GM19468 (cell line): ENCODE data around the gene BPIFB4.
"Not testable (repeated sequence)": the region's sequence is repeated elsewhere in the genome, so short reads cannot be mapped to it uniquely, and the experiment has no call there.

ENCODE experiments used
- ATAC-seq: cut with Tn5 transposase; IDR thresholded peaks from one replicate; pipeline ENCODE4 v1.9.1; 2021; ENCODE audit warnings: mild to moderate bottlenecking, moderate library complexity, moderate number of reproducible peaks; ENCODE audit not compliant: unreplicated experiment; ENCODE audit errors: extremely low read depth

The BPIFB4 gene

DNA sequence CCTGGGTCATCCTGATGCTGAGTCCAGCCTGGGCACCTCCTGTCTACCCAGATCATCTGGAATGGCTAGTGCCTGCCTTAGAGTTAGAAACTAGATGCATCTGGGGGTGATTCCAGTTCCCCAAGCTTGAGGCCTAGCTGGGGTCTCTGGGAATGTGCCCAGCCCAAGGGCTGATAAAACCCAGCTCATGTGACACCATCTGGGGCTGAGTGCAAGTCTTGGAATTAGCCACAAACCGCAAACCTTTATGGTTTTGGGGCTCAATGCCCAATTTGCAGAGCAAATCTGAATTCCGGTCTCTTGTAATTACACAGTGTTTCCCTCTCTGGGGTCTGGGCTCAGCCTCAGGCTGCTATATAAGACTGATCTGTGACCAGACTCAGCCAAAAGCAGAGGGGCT, at the start of gene BPIFB4:
Gene BPIFB4 (plus strand): TSS at position 385 of the 400 bp plus-strand sequence. CDS start 1,884 bp downstream, outside the sequence.
- no peak for ATAC-seq

DNA sequence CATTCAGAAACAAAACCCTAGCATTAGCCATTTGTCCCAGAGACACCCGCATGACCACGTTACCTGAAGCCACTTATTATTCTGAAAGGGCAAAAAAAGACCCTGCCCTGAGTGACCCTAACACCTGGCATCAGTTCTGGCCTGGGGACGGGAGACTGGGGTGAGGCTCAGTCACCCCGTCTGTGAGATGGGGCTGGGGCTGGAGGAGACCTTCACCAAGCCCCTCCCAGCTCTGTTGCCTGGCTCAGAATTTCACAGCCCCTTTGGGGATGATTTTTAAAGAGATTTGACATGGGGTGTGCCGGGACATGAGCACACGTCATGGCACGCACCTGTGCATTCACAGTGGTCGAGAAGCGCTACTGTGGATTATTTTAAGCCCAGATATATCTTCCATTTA, 49.4 kb upstream of the BPIFB4 start:
- ATAC-seq: no peak

GRCh38 chr20:33030569-33030968, 48.9 kb upstream of the BPIFB4 start:
- ATAC-seq: no peak

DNA sequence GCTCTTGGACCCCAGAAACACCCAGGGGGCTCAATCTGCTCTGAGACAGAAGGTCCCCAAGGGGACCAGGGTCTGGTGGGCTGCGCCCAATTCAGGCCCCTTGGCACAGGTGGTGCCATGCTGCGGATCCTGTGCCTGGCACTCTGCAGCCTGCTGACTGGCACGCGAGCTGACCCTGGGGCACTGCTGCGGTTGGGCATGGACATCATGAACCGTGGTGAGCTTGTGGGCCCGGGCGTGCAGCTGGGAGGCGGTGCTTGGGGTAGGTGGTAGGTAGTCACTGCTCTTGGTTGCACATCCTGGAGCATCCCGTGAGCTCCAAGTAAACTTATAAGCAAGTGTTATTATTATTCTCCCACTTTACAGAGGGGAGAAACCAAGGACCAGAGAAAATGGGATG, 47.9 kb upstream of the BPIFB4 start, which contains the start of gene BPIFB6:
Gene BPIFB6 (plus strand): TSS at position 118 of the 400 bp plus-strand sequence. CDS start 0 bp downstream, at position 118.
- ATAC-seq: no peak

- ATAC-seq: no peak
Observed at GRCh38 chr20:33032555-33032954, 46.9 kb upstream of the BPIFB4 start.

DNA sequence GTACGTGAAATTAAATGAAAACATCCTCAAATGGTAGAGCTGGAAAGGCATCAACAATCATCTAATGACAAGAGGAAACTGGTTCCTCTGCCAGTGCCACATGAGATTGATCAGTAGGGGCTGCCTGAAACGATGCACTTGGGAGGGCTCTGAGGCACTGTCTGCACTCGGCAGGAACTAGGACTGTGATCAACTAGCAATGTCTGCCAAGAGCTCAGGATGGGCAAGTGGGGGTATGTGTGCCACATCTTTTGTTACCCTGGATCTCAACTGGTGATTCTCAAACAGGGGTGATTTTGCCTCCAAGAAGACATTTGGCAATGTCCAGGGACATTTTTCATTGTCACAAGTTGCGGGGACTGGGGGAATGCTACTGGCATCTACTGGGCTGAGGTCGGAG, 46.1 kb upstream of the BPIFB4 start:
- no peak for ATAC-seq

GRCh38 chr20:33034115-33034514, 45.3 kb upstream of the BPIFB4 start:
- ATAC-seq: no peak

GRCh38 chr20:33034901-33035492, 44.4 kb upstream of the BPIFB4 start:
- ATAC-seq: no peak

- no peak for ATAC-seq
Observed at GRCh38 chr20:33037456-33037855, 42.0 kb upstream of the BPIFB4 start.

DNA sequence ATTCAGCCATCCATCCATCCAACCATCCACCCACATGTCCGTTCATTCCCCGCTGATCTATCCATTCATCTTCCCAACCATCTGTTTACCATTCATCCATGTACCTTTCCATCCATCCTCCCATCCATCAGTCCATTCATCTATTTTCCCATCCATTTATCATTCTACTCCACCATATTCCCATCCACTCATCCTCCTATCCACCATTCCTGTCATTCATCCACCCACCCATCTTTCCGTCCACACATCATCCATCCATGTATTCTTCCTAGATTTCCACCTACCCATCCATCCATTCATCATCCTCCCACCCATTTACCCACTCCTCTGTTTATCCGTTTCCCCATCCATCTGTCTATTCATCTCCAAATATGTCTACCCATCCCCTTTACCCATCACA, 41.2 kb upstream of the BPIFB4 start:
- ATAC-seq: no peak

GRCh38 chr20:33042430-33042829, 37.0 kb upstream of the BPIFB4 start:
- no peak for ATAC-seq

DNA sequence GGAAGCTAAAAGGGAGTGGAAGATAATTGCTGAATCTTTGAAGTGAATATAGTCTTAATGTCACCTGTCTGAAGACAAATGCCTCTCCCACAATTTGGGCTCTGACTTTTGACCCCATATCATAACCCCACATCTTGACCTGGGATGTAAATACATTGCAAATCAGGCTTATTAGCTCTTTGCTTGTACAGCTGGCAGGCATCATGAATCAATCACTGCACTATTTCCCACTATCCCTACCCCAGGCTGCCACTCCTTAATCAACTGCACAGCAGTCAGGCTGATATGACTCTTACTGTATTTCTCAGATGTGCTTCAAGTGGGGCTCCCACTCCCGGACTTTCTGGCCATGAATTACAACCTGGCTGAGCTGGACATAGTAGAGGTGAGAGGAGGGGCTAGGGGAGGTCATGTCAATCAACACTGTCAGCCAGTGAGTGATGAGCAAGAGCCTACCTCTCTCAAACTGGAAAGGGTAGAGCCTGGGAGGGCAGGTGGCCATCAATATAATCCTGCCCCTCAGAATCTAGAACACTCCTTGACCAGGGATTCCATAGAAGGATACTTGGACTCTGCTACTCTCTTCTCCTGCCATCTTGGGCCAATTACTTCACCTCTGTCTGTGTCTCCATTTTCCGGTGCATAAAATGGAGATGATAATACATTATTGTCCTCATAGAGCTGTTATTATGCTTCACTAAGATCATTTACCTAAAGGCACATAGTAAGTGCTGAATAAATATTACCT, 36.3 kb upstream of the BPIFB4 start:
- no peak for ATAC-seq

DNA sequence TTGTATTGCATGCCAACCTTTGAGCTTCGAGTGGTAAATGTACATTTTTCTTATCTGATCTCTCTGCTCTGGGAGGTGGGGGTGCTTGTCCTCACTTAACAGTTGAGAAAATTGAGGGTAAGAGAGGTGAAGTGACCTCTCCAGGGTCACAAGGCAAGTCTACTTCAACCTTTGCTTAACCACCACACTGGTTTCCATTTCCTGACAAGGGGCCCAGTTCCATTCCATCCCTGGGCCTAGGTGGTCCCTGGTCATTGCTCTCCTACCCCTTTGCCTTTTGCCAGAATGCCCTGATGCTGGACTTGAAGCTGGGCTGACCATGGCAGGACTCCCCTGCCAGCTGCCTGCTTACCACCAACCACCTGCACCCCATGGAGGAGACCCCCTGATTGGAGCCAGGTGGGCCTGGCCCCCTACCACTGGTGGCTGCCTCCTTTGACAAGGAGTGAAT, 35.7 kb upstream of the BPIFB4 start:
- ATAC-seq: no peak

DNA sequence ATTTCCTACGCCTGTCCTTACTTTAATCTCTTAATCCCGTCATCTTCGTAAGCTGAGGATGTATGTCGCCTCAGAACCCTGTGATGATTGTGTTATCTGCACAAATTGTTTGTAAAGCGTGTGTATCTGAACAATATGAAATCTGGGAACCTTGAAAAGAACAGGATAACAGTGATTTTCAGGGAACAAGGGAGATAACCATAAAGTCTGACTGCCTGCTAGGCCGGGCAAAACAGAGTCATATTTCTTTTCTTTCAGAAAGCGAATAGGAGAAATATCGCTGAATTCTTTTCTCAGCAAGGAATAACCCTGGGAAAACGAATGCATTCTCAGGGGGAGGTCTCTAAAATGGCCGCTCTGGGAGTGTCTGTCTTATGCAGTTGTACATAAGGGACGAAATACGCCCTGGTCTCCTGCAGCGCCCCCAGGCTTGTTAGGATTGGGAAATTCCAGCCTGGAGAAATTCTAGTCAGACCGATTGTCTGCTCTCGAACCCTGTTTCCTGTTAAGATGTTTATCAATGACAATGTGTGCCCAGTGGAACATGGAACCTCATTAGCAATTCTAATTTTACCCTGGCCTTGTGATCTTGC, 34.2 kb upstream of the BPIFB4 start:
- ATAC-seq: not testable (repeated sequence)

DNA sequence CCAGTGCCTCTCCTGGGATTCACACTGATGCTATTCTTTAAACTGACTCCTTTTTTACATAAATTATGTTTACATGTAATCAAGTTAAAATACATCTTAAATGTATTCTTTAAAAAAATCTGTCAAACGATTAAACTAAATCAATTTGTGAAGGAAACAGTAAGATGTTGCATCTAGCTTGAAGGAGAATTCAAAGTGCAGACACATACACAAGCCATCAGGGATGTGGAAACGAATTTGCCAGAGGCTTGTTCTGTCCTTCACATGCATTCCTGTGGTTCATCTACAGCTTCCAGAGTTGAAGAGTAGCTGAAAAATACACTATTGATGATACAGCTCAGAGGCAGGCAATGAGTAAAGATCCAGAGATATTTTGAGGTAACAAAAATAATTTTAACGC, 33.0 kb upstream of the BPIFB4 start:
- no peak for ATAC-seq

DNA sequence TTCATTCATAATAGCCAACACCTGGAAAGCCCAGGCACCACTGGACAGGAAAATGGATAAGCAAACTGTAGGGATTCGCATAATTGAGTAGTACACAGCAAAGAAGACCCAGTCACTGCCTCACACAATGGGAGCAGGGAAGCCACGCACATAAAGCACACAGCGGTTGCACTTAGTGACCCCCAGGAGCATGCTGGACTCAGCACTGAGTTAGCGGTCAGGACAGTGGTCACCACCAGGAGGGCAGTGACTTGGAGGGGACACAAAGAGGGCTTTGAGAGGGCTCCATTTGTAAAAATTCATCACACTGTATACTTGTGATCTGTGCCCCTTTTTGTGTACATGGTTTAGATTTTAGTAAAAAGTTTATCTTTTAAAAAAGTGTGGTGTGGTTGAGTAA, 28.1 kb upstream of the BPIFB4 start:
- no peak for ATAC-seq

DNA sequence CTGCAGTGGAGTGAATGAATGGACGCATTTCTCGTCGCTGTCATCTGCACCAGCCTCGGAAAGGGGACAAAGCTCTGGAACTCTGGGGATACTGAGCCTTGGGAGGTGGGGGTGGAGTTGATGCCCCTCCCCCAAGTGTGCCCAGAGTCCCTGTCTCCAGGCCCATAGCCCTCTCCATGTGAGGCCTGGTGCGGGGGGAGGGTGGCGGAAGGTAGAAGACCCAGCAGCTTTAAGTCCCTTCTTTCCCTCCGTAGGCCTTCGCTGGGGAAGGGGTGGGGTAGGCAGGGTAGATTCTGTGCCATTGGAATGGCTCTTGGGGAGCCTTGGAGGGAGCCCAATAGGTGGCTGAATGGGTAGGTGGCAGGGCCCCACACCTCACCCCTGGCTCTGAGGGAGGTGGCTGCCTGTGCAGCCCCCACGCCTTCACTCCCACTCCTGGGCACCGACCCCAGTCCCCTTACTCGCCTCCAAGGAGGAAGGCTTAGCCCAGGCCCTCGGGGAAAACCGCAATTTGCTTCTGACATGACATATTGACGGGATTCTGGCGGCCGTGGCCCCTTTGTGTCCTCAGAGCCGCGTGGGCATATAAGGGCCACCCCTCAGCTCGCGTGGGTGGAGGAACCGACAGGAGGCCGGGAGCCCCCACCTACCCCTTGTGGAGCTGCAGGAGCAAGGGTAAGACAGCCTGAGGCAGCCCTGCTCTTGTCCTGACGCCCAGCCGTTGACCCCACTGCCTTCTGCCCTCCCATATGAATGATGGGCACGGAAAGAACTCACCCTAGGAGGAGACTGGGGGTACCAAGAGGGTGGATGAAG, 25.9 kb upstream of the BPIFB4 start, which contains the start of gene BPIFB3:
Gene BPIFB3 (plus strand): TSS at position 613 of the 816 bp plus-strand sequence. CDS start 1,533 bp downstream, outside the sequence.
- ATAC-seq: no peak

- ATAC-seq: no peak
Observed at GRCh38 chr20:33054381-33054780, 25.1 kb upstream of the BPIFB4 start.

GRCh38 chr20:33054791-33055190, 24.7 kb upstream of the BPIFB4 start:
- ATAC-seq: no peak

DNA sequence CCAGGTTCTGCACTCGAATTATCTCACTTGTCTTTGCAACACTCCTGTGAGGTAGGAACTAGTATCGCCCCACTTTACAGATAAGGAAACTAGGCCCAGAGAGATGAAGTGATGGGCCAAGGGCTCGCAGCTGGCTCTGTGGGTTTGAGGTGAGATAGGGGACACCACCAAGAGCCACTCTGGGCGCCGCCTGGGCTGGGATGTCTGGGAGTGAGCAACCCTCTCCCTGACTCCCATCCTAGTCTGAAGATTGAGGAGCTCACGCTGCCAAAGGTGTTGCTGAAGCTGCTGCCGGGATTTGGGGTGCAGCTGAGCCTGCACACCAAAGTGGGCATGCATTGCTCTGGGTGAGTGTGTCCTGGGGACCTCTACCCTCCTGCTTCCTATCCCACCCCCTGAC, 20.3 kb upstream of the BPIFB4 start:
- no peak for ATAC-seq
